Liver (tissue), 9 donors: ENCODE data around the gene COA1. TPM values are rescaled to one million over a fixed set of nuclear protein-coding genes. Genes with fewer than 3 reads are reported as not detected.

Source experiments
- DNase-seq: peaks from one replicate; pipeline ENCODE4 v3.0.0-alpha.2; 2017; ENCODE audit warnings: low spot score
- H3K27ac ChIP-seq, 2 donors: one replicate each; pipeline ENCODE4 v1.7.0; 2013; ENCODE audit warnings: inconsistent platforms in 2 of 2, low read length in 2 of 2, control low read depth in 1 of 2, low read depth in 1 of 2, mild to moderate bottlenecking in 1 of 2
- H3K27me3 ChIP-seq, 4 donors: one replicate each; pipeline versions ENCODE4 v1.6.1 to v1.7.0; 2013; ENCODE audit warnings: low read length in 3 of 4, inconsistent platforms in 1 of 4, mild to moderate bottlenecking in 1 of 4, moderate library complexity in 1 of 4; ENCODE audit not compliant: control insufficient read depth in 4 of 4, insufficient read depth in 4 of 4
- H3K36me3 ChIP-seq, 4 donors: one replicate each; pipeline versions ENCODE4 v1.6.1 to v1.7.0; 2013; ENCODE audit warnings: low read length in 3 of 4, mild to moderate bottlenecking in 3 of 4, low read depth in 1 of 4, moderate library complexity in 1 of 4; ENCODE audit not compliant: control insufficient read depth in 4 of 4, insufficient read depth in 3 of 4
- H3K4me1 ChIP-seq, 4 donors: one replicate each; pipeline versions ENCODE4 v1.6.1 to v1.7.0; 2013; ENCODE audit warnings: low read length in 3 of 4, mild to moderate bottlenecking in 3 of 4, moderate library complexity in 1 of 4; ENCODE audit not compliant: control insufficient read depth in 4 of 4, insufficient read depth in 4 of 4
- H3K4me3 ChIP-seq, 3 donors: one replicate each; pipeline versions ENCODE4 v1.6.1 to v1.7.0; 2013; ENCODE audit warnings: low read length in 3 of 3, control low read depth in 1 of 3, low read depth in 1 of 3, mild to moderate bottlenecking in 1 of 3
- H3K9ac ChIP-seq, 2 donors: one replicate each; pipeline ENCODE4 v1.7.0; 2013; ENCODE audit warnings: low read length in 2 of 2, mild to moderate bottlenecking in 2 of 2, moderate library complexity in 2 of 2, control low read depth in 1 of 2, low read depth in 1 of 2
- H3K9me3 ChIP-seq, 4 donors: one replicate each; pipeline versions ENCODE4 v1.6.1 to v1.7.0; 2013; ENCODE audit warnings: low read length in 3 of 4; ENCODE audit not compliant: control insufficient read depth in 4 of 4
- ATF3 ChIP-seq: IDR thresholded peaks from 2 replicates; pipeline ENCODE4 v1.6.1; 2016; ENCODE audit warnings: antibody characterized with exemption
- CTCF ChIP-seq: fragments of 150-350 bp; IDR thresholded peaks from 2 replicates; pipeline ENCODE4 v1.5.1; 2017; ENCODE audit warnings: improper control_type of control experiment, low read depth, low read length; ENCODE audit not compliant: missing input control
- EGR1 ChIP-seq, 2 donors: IDR thresholded peaks; 2 replicates each; pipeline ENCODE4 v1.6.1; 2016 to 2018; ENCODE audit warnings: antibody characterized with exemption in 2 of 2, low read depth in 2 of 2
- FOXA1 ChIP-seq: IDR thresholded peaks from 2 replicates; pipeline ENCODE4 v1.6.1; 2016; ENCODE audit warnings: antibody characterized with exemption
- FOXA2 ChIP-seq: IDR thresholded peaks from 2 replicates; pipeline ENCODE4 v1.6.1; 2016; ENCODE audit warnings: antibody characterized with exemption
- GABPA ChIP-seq, 2 donors: IDR thresholded peaks in 1 of 2; conservative IDR thresholded peaks in 1 of 2; 2 replicates each; pipeline ENCODE4 v1.6.1; 2016; ENCODE audit warnings: antibody characterized with exemption in 2 of 2, mild to moderate bottlenecking in 1 of 2, moderate library complexity in 1 of 2
- HNF4A ChIP-seq, 2 donors: conservative IDR thresholded peaks; 2 replicates each; pipeline ENCODE4 v1.6.1; 2016; ENCODE audit warnings: antibody characterized with exemption in 2 of 2, mild to moderate bottlenecking in 2 of 2
- HNF4G ChIP-seq: IDR thresholded peaks from 2 replicates; pipeline ENCODE4 v1.6.1; 2016; ENCODE audit warnings: antibody characterized with exemption
- JUND ChIP-seq, 2 donors: IDR thresholded peaks; 2 replicates each; pipeline ENCODE4 v1.6.1; 2016; ENCODE audit warnings: antibody characterized with exemption in 2 of 2
- MAX ChIP-seq: IDR thresholded peaks from 2 replicates; pipeline ENCODE4 v1.6.1; 2016; ENCODE audit warnings: antibody characterized with exemption
- NR2F2 ChIP-seq: IDR thresholded peaks from 2 replicates; pipeline ENCODE4 v1.6.1; 2016; ENCODE audit warnings: antibody characterized with exemption
- RAD21 ChIP-seq, 2 donors: IDR thresholded peaks; 2 replicates each; pipeline ENCODE4 v1.6.1; 2016; ENCODE audit warnings: antibody characterized with exemption in 2 of 2, mild to moderate bottlenecking in 2 of 2
- REST ChIP-seq: IDR thresholded peaks from 2 replicates; pipeline ENCODE4 v1.6.1; 2016; ENCODE audit warnings: antibody characterized with exemption, mild to moderate bottlenecking
- RXRA ChIP-seq, 2 donors: IDR thresholded peaks; 2 replicates each; pipeline ENCODE4 v1.6.1; 2017 to 2018; ENCODE audit warnings: antibody characterized with exemption in 2 of 2, mild to moderate bottlenecking in 1 of 2
- SP1 ChIP-seq: IDR thresholded peaks from 2 replicates; pipeline ENCODE4 v1.6.1; 2018; ENCODE audit warnings: antibody characterized with exemption, mild to moderate bottlenecking
- TAF1 ChIP-seq: conservative IDR thresholded peaks from 2 replicates; pipeline ENCODE4 v1.6.1; 2016; ENCODE audit warnings: antibody characterized with exemption, mild to moderate bottlenecking
- ZBTB33 ChIP-seq: IDR thresholded peaks from 2 replicates; pipeline ENCODE4 v1.6.1; 2016; ENCODE audit warnings: antibody characterized with exemption
- WGBS: extraction: QIAGEN DNeasy Blood & Tissue Kit; methylation state at CpG from one replicate; pipeline ENCODE4 v1.1.7; 2013; 5-methylcytosine and 5-hydroxymethylcytosine counted together
- polyA plus RNA-seq, 2 donors: library from polyadenylated mRNA; stranded (reverse) in 1 of 2; unstranded in 1 of 2; fragments of 200-250 nt in 1 of 2; fragments of >200 nt in 1 of 2; fragmentation: Nextera tagmentation in 1 of 2; extraction: Ambion mirVana in 1 of 2; gene quantifications; one replicate each; pipeline versions ENCODE4 v1.2.1 to v1.2.3, GENCODE V29; 2013 to 2015
- total RNA-seq, 2 donors: library from RNA; depleted of rRNA; stranded (reverse); fragments of >200 nt; gene quantifications; one replicate each; pipeline ENCODE4 v1.2.3, GENCODE V29; 2014
- donor health status: healthy.
- donor health status: healthy.
- donor health status: healthy.
- donor health status: healthy.
- donor health status: healthy.

COA1 gene
- total and polyA plus RNA-seq, 4 donors, result 16.6 to 37.8 (median 29.4) TPM

GRCh38 chr7:43749383-43749940, 20.1 kb upstream of the COA1 start:
- TF ChIP-seq FOXA2 (no peak), FOXA1 (no peak), TAF1 (no peak), SP1 (no peak), RXRA (IDR thresholded peaks at IDR 0.05) (no peak), RAD21 (IDR thresholded peaks at IDR 0.05) (no peak), MAX (no peak), HNF4A (conservative IDR thresholded peaks at IDR 0.05) (no peak), ZBTB33 (no peak), GABPA (IDR thresholded peaks at IDR 0.05 in 1 of 2, conservative IDR thresholded peaks at IDR 0.05 in 1 of 2) (no peak), CTCF (no peak), NR2F2 (no peak), ATF3 (no peak), JUND (IDR thresholded peaks at IDR 0.05) (no peak), REST (no peak), EGR1 (IDR thresholded peaks at IDR 0.05; ENCODE audit: low read depth in 2 of 2) (no peak), HNF4G (no peak)
- Histone ChIP-seq H3K27ac (no peak overlapping the region), H3K4me3 (no peak overlapping the region), H3K27me3 (no peaks in the 10 kb centered on the region), H3K9me3 (no peaks in the 10 kb centered on the region), H3K36me3 (no peaks in the 10 kb centered on the region), H3K9ac (no peak overlapping the region), H3K4me1 (peaks cover 0 to under 1% (median 0%) of the 10 kb centered on the region in 4 donors)
- 66% methylated on average over 5 of the region's 5 CpGs for WGBS
- DNase-seq, result no peak
